Measurements from ENCODE around the gene HOXD8.

The HOXD8 gene

GRCh38 chr2:176164611-176165369 is 35.3 kb downstream of the HOXD8 start:
- no peak for DNase-seq (ENCODE audit: extremely low spot score)
- TF ChIP-seq, protein P1, sequence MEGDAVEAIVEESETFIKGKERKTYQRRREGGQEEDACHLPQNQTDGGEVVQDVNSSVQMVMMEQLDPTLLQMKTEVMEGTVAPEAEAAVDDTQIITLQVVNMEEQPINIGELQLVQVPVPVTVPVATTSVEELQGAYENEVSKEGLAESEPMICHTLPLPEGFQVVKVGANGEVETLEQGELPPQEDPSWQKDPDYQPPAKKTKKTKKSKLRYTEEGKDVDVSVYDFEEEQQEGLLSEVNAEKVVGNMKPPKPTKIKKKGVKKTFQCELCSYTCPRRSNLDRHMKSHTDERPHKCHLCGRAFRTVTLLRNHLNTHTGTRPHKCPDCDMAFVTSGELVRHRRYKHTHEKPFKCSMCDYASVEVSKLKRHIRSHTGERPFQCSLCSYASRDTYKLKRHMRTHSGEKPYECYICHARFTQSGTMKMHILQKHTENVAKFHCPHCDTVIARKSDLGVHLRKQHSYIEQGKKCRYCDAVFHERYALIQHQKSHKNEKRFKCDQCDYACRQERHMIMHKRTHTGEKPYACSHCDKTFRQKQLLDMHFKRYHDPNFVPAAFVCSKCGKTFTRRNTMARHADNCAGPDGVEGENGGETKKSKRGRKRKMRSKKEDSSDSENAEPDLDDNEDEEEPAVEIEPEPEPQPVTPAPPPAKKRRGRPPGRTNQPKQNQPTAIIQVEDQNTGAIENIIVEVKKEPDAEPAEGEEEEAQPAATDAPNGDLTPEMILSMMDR (IDR thresholded peaks at IDR 0.05; ENCODE audit: control extremely low read depth, extremely low read depth, low read depth, missing control alignments) = no peak
- ChIA-PET CTCF (no interaction called here), POLR2A (no interaction called here)

DNA sequence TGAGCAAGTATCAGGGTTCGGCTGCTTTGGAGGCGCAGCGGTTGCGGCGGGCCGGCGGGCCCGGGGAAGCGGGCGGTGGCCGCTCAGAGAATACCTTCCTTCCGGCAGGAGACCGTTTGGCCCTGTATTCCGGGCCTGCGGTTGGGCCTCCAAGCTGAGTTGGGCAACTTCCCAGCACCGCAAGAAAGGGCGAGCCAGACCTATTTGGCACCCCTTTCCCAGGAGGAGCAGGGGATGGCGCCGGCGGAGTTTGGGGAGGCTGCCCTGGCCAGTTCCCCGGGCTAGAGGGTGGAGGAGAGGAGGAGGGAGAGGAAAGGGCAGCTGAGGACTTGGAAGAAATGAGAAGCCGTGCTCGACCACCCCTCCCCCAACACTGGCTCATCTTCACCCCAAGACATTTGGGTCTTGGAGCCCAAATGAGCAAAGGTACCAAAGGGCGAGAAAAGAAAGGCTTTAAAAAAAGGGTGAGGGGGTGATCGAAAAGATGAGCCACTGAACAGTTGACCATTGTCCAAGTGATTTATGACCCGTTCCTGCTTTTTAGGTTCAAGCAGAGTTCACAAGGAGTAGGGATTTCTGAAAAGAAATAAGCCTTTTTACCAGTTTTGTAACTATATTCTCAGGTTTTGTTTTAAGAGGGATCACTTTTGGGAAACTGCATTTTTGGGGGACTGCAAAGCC is 36.0 kb downstream of the HOXD8 start:
- CTCF ChIA-PET = interaction anchor here (1.2 to 1.3 kb wide), 2 partner anchors 9 to 15 kb away, joined by 3 to 5 read pairs; no protein-coding TSS in a partner anchor
- POLR2A ChIA-PET = no interaction called here
- TF ChIP-seq, protein P1 (IDR thresholded peaks at IDR 0.05; ENCODE audit: control extremely low read depth, extremely low read depth, low read depth, missing control alignments) = no peak
- DNase-seq (ENCODE audit: extremely low spot score) = no peak

- TF ChIP-seq, protein P1 (IDR thresholded peaks at IDR 0.05; ENCODE audit: control extremely low read depth, extremely low read depth, low read depth, missing control alignments) = no peak
- CTCF ChIA-PET = interaction anchor here (1.2 to 1.3 kb wide), 2 partner anchors 8 to 16 kb away, joined by 3 to 5 read pairs; no protein-coding TSS in a partner anchor
- no peak for DNase-seq (ENCODE audit: extremely low spot score)
- POLR2A ChIA-PET = no interaction called here
Measured at GRCh38 chr2:176166272-176166671, 36.8 kb downstream of the HOXD8 start.

DNA sequence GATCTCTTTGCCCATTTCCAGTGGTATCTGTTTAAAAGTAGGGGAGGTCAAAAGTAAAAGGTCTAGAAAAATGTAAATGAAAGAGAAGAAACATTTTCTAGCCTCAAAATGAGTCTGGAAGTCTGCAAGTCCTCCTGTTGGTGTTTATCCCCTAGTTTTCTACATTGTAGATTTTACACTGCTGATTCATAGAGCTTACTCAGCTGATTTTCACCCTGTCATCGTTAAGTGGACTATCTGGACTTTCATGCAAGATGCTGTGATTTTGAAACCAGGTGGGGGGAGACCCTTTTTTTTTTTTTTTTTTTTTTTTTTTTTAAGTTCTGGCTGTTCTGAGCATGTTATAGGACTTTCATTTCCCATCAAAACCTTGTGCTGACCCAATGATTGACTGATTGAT is 37.9 kb downstream of the HOXD8 start:
- DNase-seq (ENCODE audit: extremely low spot score) = no peak
- POLR2A ChIA-PET = no interaction called here
- TF ChIP-seq, protein P1 (IDR thresholded peaks at IDR 0.05; ENCODE audit: control extremely low read depth, extremely low read depth, low read depth, missing control alignments) = no peak
- CTCF ChIA-PET = interaction anchor here (1.2 kb wide), 1 partner anchor 12 kb away, joined by 3 read pairs; no protein-coding TSS in a partner anchor

DNA sequence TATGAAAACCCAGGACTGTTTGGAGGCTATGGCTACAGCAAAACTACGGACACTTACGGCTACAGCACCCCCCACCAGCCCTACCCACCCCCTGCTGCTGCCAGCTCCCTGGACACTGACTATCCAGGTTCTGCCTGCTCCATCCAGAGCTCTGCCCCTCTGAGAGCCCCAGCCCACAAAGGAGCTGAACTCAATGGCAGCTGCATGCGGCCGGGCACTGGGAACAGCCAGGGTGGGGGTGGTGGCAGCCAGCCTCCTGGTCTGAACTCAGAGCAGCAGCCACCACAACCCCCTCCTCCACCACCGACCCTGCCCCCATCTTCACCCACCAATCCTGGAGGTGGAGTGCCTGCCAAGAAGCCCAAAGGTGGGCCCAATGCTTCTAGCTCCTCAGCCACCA is 39.7 kb downstream of the HOXD8 start:
- ChIA-PET CTCF (interaction anchor here (1.1 to 1.7 kb wide), 5 partner anchors 16 to 502 kb away, joined by 3 to 7 read pairs (median 3); no protein-coding TSS in a partner anchor), POLR2A (no interaction called here)
- TF ChIP-seq, protein P1 (IDR thresholded peaks at IDR 0.05; ENCODE audit: control extremely low read depth, extremely low read depth, low read depth, missing control alignments) = no peak
- DNase-seq (ENCODE audit: extremely low spot score) = no peak

GRCh38 chr2:176169711-176170110 is 40.2 kb downstream of the HOXD8 start:
- DNase-seq (ENCODE audit: extremely low spot score) = no peak
- ChIA-PET CTCF (interaction anchor here (1.1 to 1.7 kb wide), 5 partner anchors 16 to 502 kb away, joined by 3 to 7 read pairs (median 3); no protein-coding TSS in a partner anchor), POLR2A (no interaction called here)
- TF ChIP-seq, protein P1 (IDR thresholded peaks at IDR 0.05; ENCODE audit: control extremely low read depth, extremely low read depth, low read depth, missing control alignments) = no peak

Data from GM10248 (cell line).